Keratinocyte (primary cell): Measurements from ENCODE around the gene UTS2B. TPM values are rescaled to one million over a fixed set of nuclear protein-coding genes. Genes with fewer than 3 reads are reported as not detected.

Source experiments
- DNase-seq: peaks from one replicate; pipeline ENCODE4 v3.0.0-alpha.2; 2011; ENCODE audit warnings: low read depth, missing footprints, low spot score
- FAIRE-seq: peaks from 2 replicates; lab custom pipeline; 2011; peaks lifted over from hg19 to GRCh38; lab: Jason Lieb, UNC
- H2AFZ ChIP-seq: 2 replicates; pipeline ENCODE4 v1.6.0; 2012; ENCODE audit warnings: low read length, control low read depth, inconsistent platforms; ENCODE audit not compliant: control insufficient read depth
- H3K27ac ChIP-seq: 2 replicates; pipeline ENCODE4 v1.5.1; 2011; ENCODE audit warnings: low read length; ENCODE audit not compliant: control insufficient read depth, insufficient read depth
- H3K27me3 ChIP-seq: 3 replicates; pipeline ENCODE4 v1.6.0; 2011; ENCODE audit warnings: low read length; ENCODE audit not compliant: control insufficient read depth, insufficient read depth; ENCODE audit errors: extremely low read depth
- H3K36me3 ChIP-seq, 2 experiments: 2 replicates in 1 of 2; 3 replicates in 1 of 2; pipeline ENCODE4 v1.5.1; 2011; ENCODE audit warnings: low read length in 2 of 2, mild to moderate bottlenecking in 1 of 2; ENCODE audit not compliant: control insufficient read depth in 2 of 2, insufficient read depth in 2 of 2; ENCODE audit errors: extremely low read depth in 1 of 2
- H3K4me1 ChIP-seq: 3 replicates; pipeline ENCODE4 v1.5.1; 2011; ENCODE audit warnings: low read length; ENCODE audit not compliant: control insufficient read depth, insufficient read depth; ENCODE audit errors: extremely low read depth
- H3K4me2 ChIP-seq: 3 replicates; pipeline ENCODE4 v1.6.0; 2011; ENCODE audit warnings: low read depth, low read length; ENCODE audit not compliant: control insufficient read depth, insufficient read depth; ENCODE audit errors: extremely low read depth
- H3K4me3 ChIP-seq, 3 experiments: fragments of 200-600 bp in 1 of 3; sonication (generic) in 1 of 3; 2 replicates in 2 of 3; 3 replicates in 1 of 3; pipeline ENCODE4 v1.5.1; 2011 to 2016; ENCODE audit warnings: low read length in 3 of 3, mild to moderate bottlenecking in 3 of 3, control low read depth in 2 of 3, inconsistent platforms in 1 of 3, low read depth in 1 of 3, mixed read lengths in 1 of 3, mixed run types in 1 of 3, moderate library complexity in 1 of 3; ENCODE audit not compliant: control insufficient read depth in 2 of 3, insufficient read depth in 2 of 3; ENCODE audit errors: extremely low read depth in 1 of 3
- H3K79me2 ChIP-seq: 2 replicates; pipeline ENCODE4 v1.6.0; 2012; ENCODE audit warnings: low read length; ENCODE audit not compliant: control insufficient read depth, insufficient read depth
- H3K9ac ChIP-seq: 3 replicates; pipeline ENCODE4 v1.6.0; 2011; ENCODE audit warnings: low read length; ENCODE audit not compliant: control insufficient read depth, insufficient read depth; ENCODE audit errors: extremely low read depth
- H3K9me1 ChIP-seq: 3 replicates; pipeline ENCODE4 v1.6.0; 2011; ENCODE audit warnings: low read length; ENCODE audit not compliant: control insufficient read depth, insufficient read depth; ENCODE audit errors: extremely low read depth
- H3K9me3 ChIP-seq: 2 replicates; pipeline ENCODE4 v1.5.1; 2012; ENCODE audit warnings: low read depth, low read length; ENCODE audit not compliant: control insufficient read depth
- H4K20me1 ChIP-seq: 3 replicates; pipeline ENCODE4 v1.6.0; 2011; ENCODE audit warnings: low read length; ENCODE audit not compliant: control insufficient read depth, insufficient read depth; ENCODE audit errors: extremely low read depth
- CTCF ChIP-seq, 3 experiments: IDR thresholded peaks in 1 of 3; conservative IDR thresholded peaks in 1 of 3; optimal IDR thresholded peaks in 1 of 3; 2 replicates in 2 of 3; 3 replicates in 1 of 3; pipeline versions ENCODE3 to v1.5.1; 2011; ENCODE audit warnings: low read length in 3 of 3, mild to moderate bottlenecking in 3 of 3, moderate library complexity in 2 of 3, control low read depth in 1 of 3, inconsistent platforms in 1 of 3; ENCODE audit not compliant: insufficient read depth in 2 of 3; ENCODE audit errors: extremely low read depth in 1 of 3
- EZH2 ChIP-seq: IDR thresholded peaks from one replicate; pipeline ENCODE4 v1.6.1; 2012; ENCODE audit warnings: inconsistent platforms, mild to moderate bottlenecking, low read length, moderate library complexity
- dilution Hi-C: fragments of 300-500 bp; cut with MboI; formaldehyde crosslinking; loops from one replicate; pipeline ENCODE4 v1.7.0; 2020; ENCODE audit warnings: low sequenced_read_pairs; ENCODE audit not compliant: extremely low pct_ligation_motif_present
- polyA plus RNA-seq, 5 experiments: library from polyadenylated mRNA; depleted of rRNA in 3 of 5; stranded (reverse) in 3 of 5; stranded (forward) in 1 of 5; unstranded in 1 of 5; fragments of >200 nt; gene quantifications; 1 replicate in 1 of 5; 2 replicates in 3 of 5; 3 replicates in 1 of 5; pipeline versions ENCODE4 v1.2.1 to v1.2.3, GENCODE V29; 2011 to 2012; ENCODE audit warnings: missing spikeins in 2 of 5, low read depth in 1 of 5, low replicate concordance in 1 of 5

Gene UTS2B
- polyA plus RNA-seq, 1 donor (not counting 4 experiments of a cell fraction or from before 2014, with no cell fraction given): not detected

- H3K4me2 ChIP-seq: no peak overlapping the region
- H3K9ac ChIP-seq: no peak overlapping the region
- no peak overlapping the region for H3K4me3 ChIP-seq
- H3K9me1 ChIP-seq: no peaks in the 10 kb centered on the region
- TF ChIP-seq CTCF (optimal IDR thresholded peaks at IDR 0.05 in 1 of 3, IDR thresholded peaks at IDR 0.05 in 1 of 3, conservative IDR thresholded peaks at IDR 0.05 in 1 of 3; ENCODE audit: extremely low read depth in 1 of 3, insufficient read depth in 2 of 3, low read length in 3 of 3) (no peak), EZH2 (no peak)
- H3K27me3 ChIP-seq: no peaks in the 10 kb centered on the region
- H3K79me2 ChIP-seq: peaks cover 35% of the 10 kb centered on the region
- peaks cover 3 to 4% of the 10 kb centered on the region in 2 experiments for H3K36me3 ChIP-seq
- no peak overlapping the region for H2AFZ ChIP-seq
- no peaks in the 10 kb centered on the region for H4K20me1 ChIP-seq
- DNase-seq (no peak), FAIRE-seq (peak; percentile 39)
- dilution Hi-C loops: no loop called here
- H3K27ac ChIP-seq: peak overlapping the region; percentile 80
- peaks cover 68% of the 10 kb centered on the region for H3K4me1 ChIP-seq
- no peaks in the 10 kb centered on the region for H3K9me3 ChIP-seq
Measured at GRCh38 chr3:191357909-191358308, 27.6 kb upstream of the UTS2B start.

- H4K20me1 ChIP-seq: no peaks in the 10 kb centered on the region
- dilution Hi-C loops: no loop called here
- DNase-seq (peak; percentile 67), FAIRE-seq (peak; percentile 96)
- H3K4me3 ChIP-seq: peak overlapping the region in 2 of 3 experiments; percentile 39 to 61
- H3K9me3 ChIP-seq: no peaks in the 10 kb centered on the region
- H3K36me3 ChIP-seq: peaks cover 0 to 3% of the 10 kb centered on the region in 2 experiments
- peak overlapping the region; percentile 56 for H3K9ac ChIP-seq
- H2AFZ ChIP-seq: peak overlapping the region; percentile 20
- peak overlapping the region; percentile 70 for H3K4me2 ChIP-seq
- peaks cover 68% of the 10 kb centered on the region for H3K4me1 ChIP-seq
- H3K27me3 ChIP-seq: no peaks in the 10 kb centered on the region
- peak overlapping the region; percentile 80 for H3K27ac ChIP-seq
- H3K79me2 ChIP-seq: peaks cover 46% of the 10 kb centered on the region
- no peaks in the 10 kb centered on the region for H3K9me1 ChIP-seq
- TF ChIP-seq CTCF (optimal IDR thresholded peaks at IDR 0.05 in 1 of 3, IDR thresholded peaks at IDR 0.05 in 1 of 3, conservative IDR thresholded peaks at IDR 0.05 in 1 of 3; ENCODE audit: extremely low read depth in 1 of 3, insufficient read depth in 2 of 3, low read length in 3 of 3): no peak
- no peak for TF ChIP-seq EZH2
Measured at GRCh38 chr3:191356631-191357439, 26.5 kb upstream of the UTS2B start.
